MG63 (cell line): ENCODE measurements around the gene PAOX. TPM values are rescaled to one million over a fixed set of nuclear protein-coding genes. Genes with fewer than 3 reads are reported as not detected.

Source experiments
- DNase-seq: peaks from one replicate; pipeline ENCODE4 v3.0.0-alpha.2; 2020
- H3K27me3 ChIP-seq: fragments of 250-450 bp; sonication (Bioruptor Pico); 2 replicates; pipeline ENCODE4 v1.5.1; 2020; ENCODE audit warnings: mild to moderate bottlenecking, moderate library complexity
- H3K36me3 ChIP-seq: fragments of 250-450 bp; sonication (Bioruptor Pico); 2 replicates; pipeline ENCODE4 v1.5.1; 2020; ENCODE audit warnings: mild to moderate bottlenecking, moderate library complexity
- H3K4me3 ChIP-seq: fragments of 250-450 bp; sonication (Bioruptor Pico); 2 replicates; pipeline ENCODE4 v1.5.1; 2020; ENCODE audit warnings: mild to moderate bottlenecking, moderate library complexity
- H3K9me3 ChIP-seq: fragments of 250-450 bp; sonication (Bioruptor Pico); 2 replicates; pipeline ENCODE4 v1.5.1; 2020; ENCODE audit warnings: mild to moderate bottlenecking, moderate library complexity
- total RNA-seq: library from RNA; depleted of rRNA; stranded (reverse); fragments of >200 nt; shearing (Covaris generic); gene quantifications from 2 replicates; pipeline ENCODE4 v1.2.3, GENCODE V29; 2014; ENCODE audit warnings: low replicate concordance; rRNA removed

The PAOX gene
- total RNA-seq = 0.54 and 0.66 TPM in 2 replicates

DNA sequence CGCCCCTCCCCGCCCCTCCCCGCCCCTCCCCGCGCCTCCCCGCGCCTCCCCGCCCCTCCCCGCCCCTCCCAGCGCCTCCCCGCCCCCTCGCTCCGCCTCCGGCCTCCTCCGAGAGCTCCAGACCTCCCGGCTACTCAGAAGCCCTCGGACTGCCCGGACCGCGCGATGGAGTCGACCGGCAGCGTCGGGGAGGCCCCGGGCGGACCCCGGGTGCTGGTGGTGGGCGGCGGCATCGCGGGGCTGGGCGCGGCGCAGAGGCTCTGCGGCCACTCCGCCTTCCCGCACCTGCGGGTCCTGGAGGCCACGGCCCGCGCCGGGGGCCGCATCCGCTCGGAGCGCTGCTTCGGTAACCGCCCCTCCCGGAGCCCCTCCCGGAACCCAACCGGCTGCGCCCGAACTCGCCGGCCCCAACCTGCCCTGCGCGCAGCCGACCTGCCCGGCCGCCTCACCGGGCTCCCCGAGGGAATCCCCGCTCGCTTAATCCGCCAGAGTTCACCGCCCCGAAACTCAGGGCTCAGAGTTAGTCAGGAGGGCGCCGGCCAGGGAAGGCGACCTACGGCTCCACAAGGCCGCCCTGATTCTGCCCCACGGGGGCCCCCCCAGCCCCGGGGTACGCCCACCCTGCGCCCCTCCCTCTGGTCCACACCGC lies at the start of gene PAOX:
TSS of gene PAOX (plus strand) at position 111 of the 649 bp plus-strand sequence. CDS start at position 166, 55 bp downstream.
- no peak for DNase-seq
- H3K36me3 ChIP-seq = no peaks in the 10 kb centered on the region

GRCh38 chr10:133329491-133330202 lies 49.4 kb upstream of the PAOX start:
- H3K9me3 ChIP-seq = no peaks in the 10 kb centered on the region
- peak; percentile 82 for DNase-seq
- peaks cover 36% of the 10 kb centered on the region for H3K27me3 ChIP-seq
- H3K4me3 ChIP-seq = no peak overlapping the region
- no peaks in the 10 kb centered on the region for H3K36me3 ChIP-seq

More for the DNA sequence above, at the start of gene PAOX:
- Histone ChIP-seq H3K4me3 (peak within 1 kb of the TSS; percentile 60), H3K9me3 (no peaks in the 10 kb centered on the region), H3K27me3 (no peaks in the 10 kb centered on the region)

GRCh38 chr10:133332936-133333699 lies 45.9 kb upstream of the PAOX start:
- H3K27me3 ChIP-seq = peaks cover 53% of the 10 kb centered on the region
- H3K9me3 ChIP-seq = no peaks in the 10 kb centered on the region
- H3K4me3 ChIP-seq = no peak overlapping the region
- no peaks in the 10 kb centered on the region for H3K36me3 ChIP-seq
- no peak for DNase-seq

- Histone ChIP-seq H3K36me3 (no peaks in the 10 kb centered on the region), H3K4me3 (no peak overlapping the region; the same call in 1 of the 2 replicates), H3K27me3 (peaks cover 53% of the 10 kb centered on the region), H3K9me3 (no peaks in the 10 kb centered on the region)
- no peak for DNase-seq
Measured at GRCh38 chr10:133334503-133335245, 44.4 kb upstream of the PAOX start.

GRCh38 chr10:133335246-133336117 lies 43.6 kb upstream of the PAOX start:
- Histone ChIP-seq H3K9me3 (no peaks in the 10 kb centered on the region), H3K4me3 (peak overlapping the region; percentile 14; the same call in 1 of the 2 replicates), H3K36me3 (no peaks in the 10 kb centered on the region), H3K27me3 (peaks cover 53% of the 10 kb centered on the region)
- DNase-seq = peak; percentile 44

DNA sequence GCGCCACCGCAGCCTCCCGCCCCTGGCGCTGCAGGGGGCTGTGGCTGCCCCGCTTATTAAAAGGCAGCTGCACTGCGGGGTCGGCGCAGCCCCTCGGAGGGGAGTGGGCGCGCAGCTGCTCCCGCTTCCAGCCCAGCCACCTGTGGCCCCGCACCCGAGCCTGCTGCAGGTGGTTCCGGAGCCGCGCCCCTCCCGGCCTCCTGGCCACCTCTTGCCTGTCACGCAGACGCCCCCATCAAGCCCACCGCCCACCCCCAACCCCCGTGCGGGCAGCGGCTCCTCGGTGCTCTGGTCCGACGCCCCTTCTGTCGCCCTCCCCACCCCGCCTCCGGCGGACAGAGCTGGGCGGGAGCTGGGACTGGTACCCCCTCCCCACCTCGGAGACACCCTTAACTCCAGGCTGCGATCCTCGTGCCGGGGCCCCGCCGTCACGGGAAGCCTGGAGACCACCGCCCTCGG lies 42.9 kb upstream of the PAOX start:
- Histone ChIP-seq H3K27me3 (peaks cover 49% of the 10 kb centered on the region), H3K4me3 (no peak overlapping the region), H3K9me3 (no peaks in the 10 kb centered on the region), H3K36me3 (no peaks in the 10 kb centered on the region)
- DNase-seq = no peak

GRCh38 chr10:133336577-133337369 lies 42.3 kb upstream of the PAOX start, which contains the start of gene CALY:
TSS of gene CALY (minus strand) at chr10:133336896. CDS start at chr10:133328989, 7,907 bp downstream.
- Histone ChIP-seq H3K4me3 (no peak within 1 kb of the TSS), H3K27me3 (peaks cover 42% of the 10 kb centered on the region), H3K36me3 (no peaks in the 10 kb centered on the region), H3K9me3 (no peaks in the 10 kb centered on the region)
- peak; percentile 49 for DNase-seq

- H3K36me3 ChIP-seq = no peaks in the 10 kb centered on the region
- no peak overlapping the region for H3K4me3 ChIP-seq
- no peak for DNase-seq
- peaks cover 37% of the 10 kb centered on the region for H3K27me3 ChIP-seq
- no peaks in the 10 kb centered on the region for H3K9me3 ChIP-seq
Measured at GRCh38 chr10:133337370-133337725, 41.7 kb upstream of the PAOX start.

- no peaks in the 10 kb centered on the region for H3K36me3 ChIP-seq
- no peak overlapping the region for H3K4me3 ChIP-seq
- no peaks in the 10 kb centered on the region for H3K9me3 ChIP-seq
- H3K27me3 ChIP-seq = peaks cover 37% of the 10 kb centered on the region
- DNase-seq = no peak
Measured at GRCh38 chr10:133338080-133339071, 40.7 kb upstream of the PAOX start.

- no peak for DNase-seq
- Histone ChIP-seq H3K36me3 (no peaks in the 10 kb centered on the region), H3K9me3 (no peaks in the 10 kb centered on the region), H3K27me3 (peaks cover 38% of the 10 kb centered on the region), H3K4me3 (no peak overlapping the region)
Measured at GRCh38 chr10:133339708-133340380, 39.2 kb upstream of the PAOX start.

- H3K4me3 ChIP-seq = no peak overlapping the region
- no peak for DNase-seq
- peaks cover 16% of the 10 kb centered on the region for H3K27me3 ChIP-seq
- no peaks in the 10 kb centered on the region for H3K36me3 ChIP-seq
- no peaks in the 10 kb centered on the region for H3K9me3 ChIP-seq
Measured at GRCh38 chr10:133341983-133342382, 37.1 kb upstream of the PAOX start.

DNA sequence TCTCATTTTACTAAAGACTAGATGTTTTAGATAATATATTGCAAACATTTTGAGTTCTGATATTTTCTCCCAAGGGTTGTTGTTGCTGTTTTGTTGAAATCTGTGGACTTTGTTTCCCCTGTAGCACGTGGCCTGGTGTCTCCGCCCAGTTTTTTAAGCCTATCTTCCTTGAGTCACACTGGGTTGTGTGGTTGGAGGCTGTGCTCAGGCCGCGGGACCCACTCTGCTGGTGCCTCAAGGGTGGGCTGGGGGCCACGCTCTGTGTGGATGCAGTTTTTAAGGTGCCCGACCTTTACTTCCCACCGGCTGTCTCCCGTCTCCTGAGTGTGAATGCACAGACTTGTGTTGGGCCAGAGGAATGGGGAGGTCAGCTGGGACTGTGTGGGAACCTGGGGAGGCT lies 36.1 kb upstream of the PAOX start:
- Histone ChIP-seq H3K27me3 (peaks cover 12% of the 10 kb centered on the region; the same call in 1 of the 2 replicates), H3K36me3 (no peaks in the 10 kb centered on the region), H3K9me3 (no peaks in the 10 kb centered on the region), H3K4me3 (no peak overlapping the region)
- no peak for DNase-seq

GRCh38 chr10:133343558-133343957 lies 35.5 kb upstream of the PAOX start:
- no peak for DNase-seq
- H3K4me3 ChIP-seq = no peak overlapping the region
- H3K27me3 ChIP-seq = peaks cover 12% of the 10 kb centered on the region; the same call in 1 of the 2 replicates
- H3K36me3 ChIP-seq = no peaks in the 10 kb centered on the region
- no peaks in the 10 kb centered on the region for H3K9me3 ChIP-seq
